B cell (primary cell): ENCODE results near the gene APIP. TPM values are rescaled to one million over a fixed set of nuclear protein-coding genes. Genes with fewer than 3 reads are reported as not detected.

ENCODE experiments used
- ATAC-seq: fragments of 200-7000 bp; cut with Tn5 transposase; one replicate; pipeline ENCODE4 v1.10.0; 2021; ENCODE audit warnings: low read depth, mild to moderate bottlenecking, moderate number of reproducible peaks, moderate library complexity
- CTCF ChIA-PET: fragments of 350-600 bp; sonication (Branson Sonifier 250); formaldehyde crosslinking; loops from one replicate; lab custom pipeline; 2021; ENCODE audit warnings: antibody characterized with exemption, inconsistent platforms; lab: Charles Lee
- POLR2A ChIA-PET: fragments of 350-600 bp; sonication (Branson Sonifier 250); formaldehyde crosslinking; loops from one replicate; lab custom pipeline; 2021; ENCODE audit warnings: antibody characterized with exemption; lab: Charles Lee
- DNase-seq: peaks from one replicate; pipeline ENCODE4 v3.0.0; 2013
- H2AFZ ChIP-seq: 2 replicates; pipeline ENCODE4 v1.6.1; 2012; ENCODE audit warnings: mild to moderate bottlenecking, low read depth, low read length; ENCODE audit not compliant: insufficient read depth, poor library complexity, severe bottlenecking
- H3K27ac ChIP-seq, 2 donors: 1 replicate in 1 of 2; 2 replicates in 1 of 2; pipeline ENCODE4 v1.5.1; 2012 to 2013; ENCODE audit warnings: low read length in 2 of 2, mild to moderate bottlenecking in 2 of 2, moderate library complexity in 1 of 2
- H3K27me3 ChIP-seq, 4 experiments: fragments of 200-600 bp in 1 of 4; sonication (generic) in 1 of 4; replicated peaks in 1 of 4; 1 replicate in 2 of 4; 2 replicates in 2 of 4; pipeline versions ENCODE4 v1.6.1 to v1.7.0; 2013 to 2016; ENCODE audit warnings: low read length in 3 of 4, mild to moderate bottlenecking in 2 of 4, mixed read lengths in 1 of 4, moderate library complexity in 1 of 4; ENCODE audit not compliant: insufficient read depth in 4 of 4, control insufficient read depth in 3 of 4; ENCODE audit errors: control extremely low read depth in 1 of 4
- H3K36me3 ChIP-seq, 2 experiments: replicated peaks in 1 of 2; 1 replicate in 1 of 2; 2 replicates in 1 of 2; pipeline versions ENCODE4 v1.6.1 to v1.7.1; 2013; ENCODE audit warnings: low read length in 1 of 2; ENCODE audit not compliant: insufficient read depth in 2 of 2, control insufficient read depth in 1 of 2; ENCODE audit errors: control extremely low read depth in 1 of 2, extremely low read depth in 1 of 2
- H3K4me1 ChIP-seq, 2 donors: fragments of 200-600 bp in 1 of 2; sonication (generic) in 1 of 2; 1 replicate in 1 of 2; 2 replicates in 1 of 2; pipeline versions ENCODE4 v1.5.1 to v1.6.1; 2013 to 2017; ENCODE audit warnings: low read length in 2 of 2; ENCODE audit not compliant: control insufficient read depth in 2 of 2, insufficient read depth in 2 of 2
- H3K4me2 ChIP-seq: replicated peaks from 2 replicates; pipeline ENCODE3; 2012; ENCODE audit warnings: mild to moderate bottlenecking, low read depth, low read length; ENCODE audit not compliant: poor library complexity, severe bottlenecking
- H3K4me3 ChIP-seq, 5 experiments: fragments of 200-600 bp in 1 of 5; sonication (generic) in 1 of 5; 1 replicate in 3 of 5; 2 replicates in 2 of 5; pipeline versions ENCODE4 v1.5.1 to v1.7.0; 2011 to 2016; ENCODE audit warnings: low read length in 4 of 5, mild to moderate bottlenecking in 4 of 5, low read depth in 2 of 5, control low read depth in 1 of 5, moderate library complexity in 1 of 5; ENCODE audit not compliant: insufficient read depth in 1 of 5; ENCODE audit errors: control extremely low read depth in 1 of 5, extremely low read depth in 1 of 5
- H3K79me2 ChIP-seq: fragments of 200-600 bp; sonication (generic); one replicate; pipeline ENCODE4 v1.6.0; 2016; ENCODE audit warnings: low read length; ENCODE audit not compliant: control insufficient read depth, insufficient read depth
- H3K9ac ChIP-seq: fragments of 200-600 bp; sonication (generic); 2 replicates; pipeline ENCODE4 v1.6.1; 2017; ENCODE audit warnings: mild to moderate bottlenecking, low read length, moderate library complexity
- H3K9me3 ChIP-seq, 3 donors: one replicate each; pipeline versions ENCODE4 v1.6.1 to v1.7.1; 2013; ENCODE audit warnings: low read length in 2 of 3; ENCODE audit not compliant: control insufficient read depth in 2 of 3, insufficient read depth in 1 of 3; ENCODE audit errors: control extremely low read depth in 1 of 3
- H4K20me1 ChIP-seq: 2 replicates; pipeline ENCODE4 v1.6.0; 2012; ENCODE audit warnings: mild to moderate bottlenecking, low read length; ENCODE audit not compliant: insufficient read depth, control insufficient read depth, poor library complexity, severe bottlenecking
- H3K27ac Mint-ChIP-seq: one replicate; pipeline ENCODE4 v1.8.0; 2021; ENCODE audit warnings: mixed read lengths
- H3K27me3 Mint-ChIP-seq: one replicate; pipeline ENCODE4 v1.8.0; 2021; ENCODE audit warnings: mixed read lengths
- H3K4me1 Mint-ChIP-seq: one replicate; pipeline ENCODE4 v1.8.0; 2021; ENCODE audit warnings: mixed read lengths
- H3K4me3 Mint-ChIP-seq: one replicate; pipeline ENCODE4 v1.8.0; 2021; ENCODE audit warnings: mixed read lengths
- H3K9me3 Mint-ChIP-seq: one replicate; pipeline ENCODE4 v1.8.0; 2022; ENCODE audit warnings: mixed read lengths; ENCODE audit not compliant: insufficient read depth
- CTCF ChIP-seq: fragments of 200-600 bp; IDR thresholded peaks from one replicate; pipeline ENCODE4 v1.8.0; 2022; ENCODE audit warnings: antibody characterized with exemption, mild to moderate bottlenecking
- EZH2 ChIP-seq: IDR thresholded peaks from 2 replicates; pipeline ENCODE4 v1.6.1; 2012; ENCODE audit warnings: borderline replicate concordance, low read depth, mild to moderate bottlenecking, moderate library complexity, low read length; ENCODE audit not compliant: insufficient read depth, poor library complexity, severe bottlenecking
- WGBS: methylation state at CpG from one replicate; pipeline ENCODE4 v1.1.5; 2013; ENCODE audit warnings: missing lambda C conversion rate; ENCODE audit not compliant: insufficient coverage; 5-methylcytosine and 5-hydroxymethylcytosine counted together
- intact Hi-C: fragments of 100-400 bp; cut with micrococcal nuclease; formaldehyde crosslinking; loops from one replicate; pipeline ENCODE4 v1.10.0; 2022
- polyA plus RNA-seq: library from polyadenylated mRNA; depleted of rRNA; stranded (reverse); fragments of >200 nt; gene quantifications from 2 replicates; pipeline ENCODE4 v1.2.3, GENCODE V29; 2012
- total RNA-seq, 2 donors: library from RNA; stranded (reverse); fragments of 120-200 nt in 1 of 2; gene quantifications; 1 replicate in 1 of 2; 2 replicates in 1 of 2; pipeline versions ENCODE4 v1.2.3 to v1.2.4, GENCODE V29; 2013 to 2022

The APIP gene
- total and polyA plus RNA-seq, 2 donors (not counting 1 experiment from before 2014, with no cell fraction given) = 6.1 to 19.4 TPM

- Mint-ChIP-seq H3K9me3 (peaks cover 12% of the 10 kb centered on the region), H3K4me3 (no peak overlapping the region), H3K27ac (no peak overlapping the region), H3K27me3 (no peaks in the 10 kb centered on the region), H3K4me1 (no peaks in the 10 kb centered on the region)
- Histone ChIP-seq H3K9me3 (peaks cover 3 to 19% (median 11%) of the 10 kb centered on the region in 3 donors), H2AFZ (no peak overlapping the region), H3K36me3 (peaks cover 2% of the 10 kb centered on the region in 2 experiments), H3K79me2 (peaks cover 6% of the 10 kb centered on the region), H3K4me3 (no peak overlapping the region), H3K27me3 (no peaks in the 10 kb centered on the region), H3K27ac (no peak overlapping the region), H3K4me2 (no peak overlapping the region), H3K4me1 (no peaks in the 10 kb centered on the region), H3K9ac (no peak overlapping the region), H4K20me1 (no peaks in the 10 kb centered on the region)
- ChIA-PET CTCF (interaction anchor here (1.4 to 3.3 kb wide), 4 partner anchors 307 to 381 kb away, joined by 3 to 41 read pairs (median 18); partner anchors contain the start of gene ELF5), POLR2A (no interaction called here)
- whole genome bisulfite sequencing = no CpG with 5 or more reads among the region's 1 CpG
- DNase-seq (no peak), ATAC-seq (no peak)
- no peak for TF ChIP-seq EZH2
- TF ChIP-seq CTCF = no peak
- intact Hi-C loops = no loop called here
Measured at GRCh38 chr11:34893416-34893815, 22.8 kb downstream of the APIP start.

- H3K9me3 Mint-ChIP-seq = peaks cover 6% of the 10 kb centered on the region
- Histone ChIP-seq H3K36me3 (peaks cover 0 to 2% of the 10 kb centered on the region in 2 experiments), H3K79me2 (peaks cover 3% of the 10 kb centered on the region), H3K27me3 (no peaks in the 10 kb centered on the region), H3K9ac (no peak overlapping the region), H3K4me1 (no peaks in the 10 kb centered on the region), H3K4me2 (no peak overlapping the region), H4K20me1 (no peaks in the 10 kb centered on the region), H3K27ac (no peak overlapping the region), H3K9me3 (peaks cover 0 to 3% (median 0%) of the 10 kb centered on the region in 3 donors), H2AFZ (no peak overlapping the region), H3K4me3 (no peak overlapping the region)
- intact Hi-C loops = loop anchor here (1.0 kb wide), 2 partner anchors 305 to 378 kb away; partner anchors contain the start of gene ELF5
- no peak overlapping the region for H3K4me3 Mint-ChIP-seq
- no peaks in the 10 kb centered on the region for H3K4me1 Mint-ChIP-seq
- no peak for TF ChIP-seq EZH2
- no peak for TF ChIP-seq CTCF
- POLR2A ChIA-PET = no interaction called here
- CTCF ChIA-PET = interaction anchor here (0.9 to 3.3 kb wide), 12 partner anchors 11 to 512 kb away, joined by 3 to 41 read pairs (median 4); partner anchors contain the start of genes APIP and ELF5
- H3K27me3 Mint-ChIP-seq = no peaks in the 10 kb centered on the region
- ATAC-seq (no peak), DNase-seq (no peak)
- 97% methylated on average over 3 of the region's 3 CpGs for WGBS
- no peak overlapping the region for H3K27ac Mint-ChIP-seq
Measured at GRCh38 chr11:34891611-34892010, 24.6 kb downstream of the APIP start.
